GM21825 (cell line): Measurements from ENCODE around the gene TRIM8.
"Not testable (repeated sequence)": the region's sequence is repeated elsewhere in the genome, so short reads cannot be mapped to it uniquely, and the experiment has no call there.

ENCODE experiments used
- ATAC-seq: cut with Tn5 transposase; IDR thresholded peaks from one replicate; pipeline ENCODE4 v1.9.1; 2021; ENCODE audit warnings: mild to moderate bottlenecking, moderate library complexity; ENCODE audit not compliant: unreplicated experiment

Gene TRIM8

GRCh38 chr10:102648889-102649796 is 4.9 kb downstream of the TRIM8 start:
- no peak for ATAC-seq

GRCh38 chr10:102649797-102650654 is 5.7 kb downstream of the TRIM8 start:
- no peak for ATAC-seq

GRCh38 chr10:102650655-102651454 is 6.6 kb downstream of the TRIM8 start:
- no peak for ATAC-seq

GRCh38 chr10:102651455-102652169 is 7.3 kb downstream of the TRIM8 start:
- ATAC-seq = peak; percentile 3

- ATAC-seq = peak; percentile 31
These were observed 8.1 kb downstream of the TRIM8 start for GRCh38 chr10:102652170-102652916.

GRCh38 chr10:102653060-102653459 is 8.8 kb downstream of the TRIM8 start:
- ATAC-seq = no peak

GRCh38 chr10:102654566-102654965 is 10.3 kb downstream of the TRIM8 start:
- no peak for ATAC-seq

GRCh38 chr10:102654969-102655368 is 10.7 kb downstream of the TRIM8 start:
- no peak for ATAC-seq

GRCh38 chr10:102656026-102656425 is 11.7 kb downstream of the TRIM8 start:
- ATAC-seq = no peak

GRCh38 chr10:102656791-102657371 is 12.6 kb downstream of the TRIM8 start:
- ATAC-seq = no peak

GRCh38 chr10:102657451-102657850 is 13.2 kb downstream of the TRIM8 start:
- no peak for ATAC-seq

- no peak for ATAC-seq
These were observed 13.9 kb downstream of the TRIM8 start for GRCh38 chr10:102657984-102658724.

GRCh38 chr10:102658802-102659201 is 14.5 kb downstream of the TRIM8 start:
- ATAC-seq = no peak

GRCh38 chr10:102660888-102661657 is 16.8 kb downstream of the TRIM8 start:
- ATAC-seq = peak; percentile 83

- no peak for ATAC-seq
These were observed 17.4 kb downstream of the TRIM8 start for GRCh38 chr10:102661658-102662028.

GRCh38 chr10:102665904-102666509 is 21.7 kb downstream of the TRIM8 start:
- no peak for ATAC-seq

GRCh38 chr10:102667411-102667810 is 23.1 kb downstream of the TRIM8 start:
- ATAC-seq = not testable (repeated sequence)
